H1 (cell line): ENCODE results near the gene RAD23A. TPM values are rescaled to one million over a fixed set of nuclear protein-coding genes. Genes with fewer than 3 reads are reported as not detected.
A peak's percentile ranks its signal among the peaks of the same experiment; 100 is the strongest.

Source experiments
- BCL11A ChIP-seq, 2 experiments: IDR thresholded peaks; one replicate each; pipeline ENCODE4 v1.6.1; 2011; ENCODE audit warnings: low read depth in 2 of 2, low read length in 2 of 2, mild to moderate bottlenecking in 2 of 2
- BRCA1 ChIP-seq: IDR thresholded peaks from 2 replicates; pipeline ENCODE4 v1.6.1; 2012; ENCODE audit warnings: low read depth, low read length, improper control_type of control experiment
- CEBPB ChIP-seq: IDR thresholded peaks from 2 replicates; pipeline ENCODE4 v1.6.1; 2012; ENCODE audit warnings: low read depth, low read length
- CREB1 ChIP-seq: IDR thresholded peaks from 2 replicates; pipeline ENCODE4 v1.6.1; 2012; ENCODE audit warnings: inconsistent platforms
- GABPA ChIP-seq: IDR thresholded peaks from 2 replicates; pipeline ENCODE4 v1.6.1; 2011; ENCODE audit warnings: mild to moderate bottlenecking, low read length, moderate library complexity, borderline replicate concordance; ENCODE audit not compliant: insufficient read depth
- POU5F1 ChIP-seq: IDR thresholded peaks from 2 replicates; pipeline ENCODE4 v1.6.1; 2011; ENCODE audit warnings: low read depth, mild to moderate bottlenecking, low read length, moderate library complexity
- SIN3A ChIP-seq, 2 experiments: IDR thresholded peaks in 1 of 2; conservative IDR thresholded peaks in 1 of 2; 2 replicates each; pipeline ENCODE4 v1.6.1; 2011 to 2012; ENCODE audit warnings: low read length in 2 of 2, improper control_type of control experiment in 1 of 2, low read depth in 1 of 2, mild to moderate bottlenecking in 1 of 2
- TCF12 ChIP-seq: IDR thresholded peaks from 2 replicates; pipeline ENCODE4 v1.6.1; 2011; ENCODE audit warnings: low read depth, mild to moderate bottlenecking, low read length
- polyA plus RNA-seq, 7 experiments: library from polyadenylated mRNA; depleted of rRNA in 3 of 7; stranded (reverse) in 5 of 7; unstranded in 2 of 7; fragments of >200 nt in 5 of 7; fragments of 200-250 nt in 2 of 7; gene quantifications; 1 replicate in 5 of 7; 2 replicates in 1 of 7; 4 replicates in 1 of 7; pipeline versions ENCODE4 v1.2.1 to v1.2.3, GENCODE V29; 2011 to 2013; ENCODE audit warnings: missing spikeins in 2 of 7, mixed read lengths in 2 of 7
- total RNA-seq: library from RNA; stranded (reverse); fragmentation: NEBNext Ultra II Directional; extraction: Animal tissue kit (Norgen Biotek cat#: 25700); gene quantifications from 2 replicates; pipeline ENCODE4 v1.2.1, GENCODE V29; 2021
- TF ChIP-seq, protein P1 (sequence below): fragments of 300-600 bp; sonication (generic); IDR thresholded peaks from 2 replicates; pipeline ENCODE4 v1.7.1; 2012; ENCODE audit warnings: low read length, moderate library complexity, mild to moderate bottlenecking, inconsistent platforms; ENCODE audit not compliant: insufficient replicate concordance
- TF ChIP-seq, protein P2 (sequence below): IDR thresholded peaks from 2 replicates; pipeline ENCODE4 v1.6.1; 2012; ENCODE audit warnings: inconsistent platforms

Gene RAD23A
- total and polyA plus RNA-seq, 2 of the 8 experiments (the other 6 are each of a cell fraction or from before 2014, with no cell fraction given), result 40.0 to 76.1 TPM

DNA sequence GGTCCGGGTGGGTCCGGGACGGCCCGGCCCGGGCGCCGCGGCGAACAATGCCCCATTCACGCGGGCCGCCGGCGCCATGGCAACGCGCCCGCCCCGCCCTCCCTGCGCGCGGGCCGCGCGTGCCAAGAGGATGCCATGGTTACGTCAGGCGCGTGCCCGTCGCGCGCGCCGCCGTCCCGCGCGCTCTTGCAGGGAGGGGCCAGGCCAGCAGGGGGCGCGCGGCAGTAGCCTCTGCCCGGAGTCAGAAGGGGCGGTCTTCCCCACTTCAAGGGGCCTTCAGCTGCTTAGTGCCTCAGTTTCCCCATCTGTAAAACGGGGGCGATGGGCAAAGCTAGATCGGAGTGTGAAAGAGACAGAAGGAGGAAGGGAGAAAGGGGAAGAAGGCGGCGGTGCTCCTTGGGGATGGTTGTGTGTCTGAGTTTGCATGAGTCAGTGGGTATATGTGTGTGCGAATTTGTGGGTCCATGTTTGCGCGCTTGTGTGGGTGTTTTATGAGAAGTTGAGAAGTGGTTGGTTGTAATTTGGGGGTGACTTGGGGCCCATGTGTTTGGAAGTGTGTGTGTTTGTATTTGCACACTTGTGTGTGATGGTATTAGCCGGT lies 38.0 kb downstream of the RAD23A start (continued):
- TF ChIP-seq, protein P1, sequence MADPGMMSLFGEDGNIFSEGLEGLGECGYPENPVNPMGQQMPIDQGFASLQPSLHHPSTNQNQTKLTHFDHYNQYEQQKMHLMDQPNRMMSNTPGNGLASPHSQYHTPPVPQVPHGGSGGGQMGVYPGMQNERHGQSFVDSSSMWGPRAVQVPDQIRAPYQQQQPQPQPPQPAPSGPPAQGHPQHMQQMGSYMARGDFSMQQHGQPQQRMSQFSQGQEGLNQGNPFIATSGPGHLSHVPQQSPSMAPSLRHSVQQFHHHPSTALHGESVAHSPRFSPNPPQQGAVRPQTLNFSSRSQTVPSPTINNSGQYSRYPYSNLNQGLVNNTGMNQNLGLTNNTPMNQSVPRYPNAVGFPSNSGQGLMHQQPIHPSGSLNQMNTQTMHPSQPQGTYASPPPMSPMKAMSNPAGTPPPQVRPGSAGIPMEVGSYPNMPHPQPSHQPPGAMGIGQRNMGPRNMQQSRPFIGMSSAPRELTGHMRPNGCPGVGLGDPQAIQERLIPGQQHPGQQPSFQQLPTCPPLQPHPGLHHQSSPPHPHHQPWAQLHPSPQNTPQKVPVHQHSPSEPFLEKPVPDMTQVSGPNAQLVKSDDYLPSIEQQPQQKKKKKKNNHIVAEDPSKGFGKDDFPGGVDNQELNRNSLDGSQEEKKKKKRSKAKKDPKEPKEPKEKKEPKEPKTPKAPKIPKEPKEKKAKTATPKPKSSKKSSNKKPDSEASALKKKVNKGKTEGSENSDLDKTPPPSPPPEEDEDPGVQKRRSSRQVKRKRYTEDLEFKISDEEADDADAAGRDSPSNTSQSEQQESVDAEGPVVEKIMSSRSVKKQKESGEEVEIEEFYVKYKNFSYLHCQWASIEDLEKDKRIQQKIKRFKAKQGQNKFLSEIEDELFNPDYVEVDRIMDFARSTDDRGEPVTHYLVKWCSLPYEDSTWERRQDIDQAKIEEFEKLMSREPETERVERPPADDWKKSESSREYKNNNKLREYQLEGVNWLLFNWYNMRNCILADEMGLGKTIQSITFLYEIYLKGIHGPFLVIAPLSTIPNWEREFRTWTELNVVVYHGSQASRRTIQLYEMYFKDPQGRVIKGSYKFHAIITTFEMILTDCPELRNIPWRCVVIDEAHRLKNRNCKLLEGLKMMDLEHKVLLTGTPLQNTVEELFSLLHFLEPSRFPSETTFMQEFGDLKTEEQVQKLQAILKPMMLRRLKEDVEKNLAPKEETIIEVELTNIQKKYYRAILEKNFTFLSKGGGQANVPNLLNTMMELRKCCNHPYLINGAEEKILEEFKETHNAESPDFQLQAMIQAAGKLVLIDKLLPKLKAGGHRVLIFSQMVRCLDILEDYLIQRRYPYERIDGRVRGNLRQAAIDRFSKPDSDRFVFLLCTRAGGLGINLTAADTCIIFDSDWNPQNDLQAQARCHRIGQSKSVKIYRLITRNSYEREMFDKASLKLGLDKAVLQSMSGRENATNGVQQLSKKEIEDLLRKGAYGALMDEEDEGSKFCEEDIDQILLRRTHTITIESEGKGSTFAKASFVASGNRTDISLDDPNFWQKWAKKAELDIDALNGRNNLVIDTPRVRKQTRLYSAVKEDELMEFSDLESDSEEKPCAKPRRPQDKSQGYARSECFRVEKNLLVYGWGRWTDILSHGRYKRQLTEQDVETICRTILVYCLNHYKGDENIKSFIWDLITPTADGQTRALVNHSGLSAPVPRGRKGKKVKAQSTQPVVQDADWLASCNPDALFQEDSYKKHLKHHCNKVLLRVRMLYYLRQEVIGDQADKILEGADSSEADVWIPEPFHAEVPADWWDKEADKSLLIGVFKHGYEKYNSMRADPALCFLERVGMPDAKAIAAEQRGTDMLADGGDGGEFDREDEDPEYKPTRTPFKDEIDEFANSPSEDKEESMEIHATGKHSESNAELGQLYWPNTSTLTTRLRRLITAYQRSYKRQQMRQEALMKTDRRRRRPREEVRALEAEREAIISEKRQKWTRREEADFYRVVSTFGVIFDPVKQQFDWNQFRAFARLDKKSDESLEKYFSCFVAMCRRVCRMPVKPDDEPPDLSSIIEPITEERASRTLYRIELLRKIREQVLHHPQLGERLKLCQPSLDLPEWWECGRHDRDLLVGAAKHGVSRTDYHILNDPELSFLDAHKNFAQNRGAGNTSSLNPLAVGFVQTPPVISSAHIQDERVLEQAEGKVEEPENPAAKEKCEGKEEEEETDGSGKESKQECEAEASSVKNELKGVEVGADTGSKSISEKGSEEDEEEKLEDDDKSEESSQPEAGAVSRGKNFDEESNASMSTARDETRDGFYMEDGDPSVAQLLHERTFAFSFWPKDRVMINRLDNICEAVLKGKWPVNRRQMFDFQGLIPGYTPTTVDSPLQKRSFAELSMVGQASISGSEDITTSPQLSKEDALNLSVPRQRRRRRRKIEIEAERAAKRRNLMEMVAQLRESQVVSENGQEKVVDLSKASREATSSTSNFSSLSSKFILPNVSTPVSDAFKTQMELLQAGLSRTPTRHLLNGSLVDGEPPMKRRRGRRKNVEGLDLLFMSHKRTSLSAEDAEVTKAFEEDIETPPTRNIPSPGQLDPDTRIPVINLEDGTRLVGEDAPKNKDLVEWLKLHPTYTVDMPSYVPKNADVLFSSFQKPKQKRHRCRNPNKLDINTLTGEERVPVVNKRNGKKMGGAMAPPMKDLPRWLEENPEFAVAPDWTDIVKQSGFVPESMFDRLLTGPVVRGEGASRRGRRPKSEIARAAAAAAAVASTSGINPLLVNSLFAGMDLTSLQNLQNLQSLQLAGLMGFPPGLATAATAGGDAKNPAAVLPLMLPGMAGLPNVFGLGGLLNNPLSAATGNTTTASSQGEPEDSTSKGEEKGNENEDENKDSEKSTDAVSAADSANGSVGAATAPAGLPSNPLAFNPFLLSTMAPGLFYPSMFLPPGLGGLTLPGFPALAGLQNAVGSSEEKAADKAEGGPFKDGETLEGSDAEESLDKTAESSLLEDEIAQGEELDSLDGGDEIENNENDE, result no peak
- TF ChIP-seq BRCA1 (no peak), TCF12 (no peak), BCL11A (IDR thresholded peaks at IDR 0.05; ENCODE audit: low read depth in 2 of 2, low read length in 2 of 2) (no peak), POU5F1 (no peak), CREB1 (peak; percentile 76; the same call in 1 of the 2 replicates), CEBPB (peak; percentile 45; the same call in 1 of the 2 replicates), SIN3A (conservative IDR thresholded peaks at IDR 0.05 in 1 of 2, IDR thresholded peaks at IDR 0.05 in 1 of 2; ENCODE audit: low read depth in 1 of 2, low read length in 2 of 2) (peak in 1 of 2 experiments; percentile 67; a peak in 2 of 4 replicates), GABPA (no peak)
- TF ChIP-seq, protein P2, sequence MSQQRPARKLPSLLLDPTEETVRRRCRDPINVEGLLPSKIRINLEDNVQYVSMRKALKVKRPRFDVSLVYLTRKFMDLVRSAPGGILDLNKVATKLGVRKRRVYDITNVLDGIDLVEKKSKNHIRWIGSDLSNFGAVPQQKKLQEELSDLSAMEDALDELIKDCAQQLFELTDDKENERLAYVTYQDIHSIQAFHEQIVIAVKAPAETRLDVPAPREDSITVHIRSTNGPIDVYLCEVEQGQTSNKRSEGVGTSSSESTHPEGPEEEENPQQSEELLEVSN, result peak; percentile 13; the same call in 1 of the 2 replicates
